ENCODE measurements around the gene GM2A.
"Not testable (repeated sequence)": the region's sequence is repeated elsewhere in the genome, so short reads cannot be mapped to it uniquely, and the experiment has no call there.

The GM2A gene

DNA sequence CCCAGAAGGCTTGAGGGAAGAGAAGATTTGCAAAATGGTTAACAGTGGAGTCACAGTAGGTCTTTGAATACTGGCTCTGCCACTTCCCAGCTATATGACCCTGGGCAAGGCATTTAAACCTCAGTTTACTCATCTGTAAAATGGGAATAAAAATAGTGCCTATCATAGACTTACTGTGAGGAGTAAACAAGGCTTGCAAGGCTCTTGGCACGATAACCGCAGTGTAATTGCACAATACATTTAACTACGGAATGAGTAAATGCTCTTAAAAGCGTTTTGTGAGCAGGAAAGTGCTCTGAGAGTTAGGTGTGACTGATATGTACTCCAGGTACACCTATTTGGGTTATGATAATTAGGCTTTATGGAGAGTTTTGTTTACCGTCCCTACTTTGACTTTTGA is 42.2 kb downstream of the GM2A start:
- DNase-seq, result no peak

DNA sequence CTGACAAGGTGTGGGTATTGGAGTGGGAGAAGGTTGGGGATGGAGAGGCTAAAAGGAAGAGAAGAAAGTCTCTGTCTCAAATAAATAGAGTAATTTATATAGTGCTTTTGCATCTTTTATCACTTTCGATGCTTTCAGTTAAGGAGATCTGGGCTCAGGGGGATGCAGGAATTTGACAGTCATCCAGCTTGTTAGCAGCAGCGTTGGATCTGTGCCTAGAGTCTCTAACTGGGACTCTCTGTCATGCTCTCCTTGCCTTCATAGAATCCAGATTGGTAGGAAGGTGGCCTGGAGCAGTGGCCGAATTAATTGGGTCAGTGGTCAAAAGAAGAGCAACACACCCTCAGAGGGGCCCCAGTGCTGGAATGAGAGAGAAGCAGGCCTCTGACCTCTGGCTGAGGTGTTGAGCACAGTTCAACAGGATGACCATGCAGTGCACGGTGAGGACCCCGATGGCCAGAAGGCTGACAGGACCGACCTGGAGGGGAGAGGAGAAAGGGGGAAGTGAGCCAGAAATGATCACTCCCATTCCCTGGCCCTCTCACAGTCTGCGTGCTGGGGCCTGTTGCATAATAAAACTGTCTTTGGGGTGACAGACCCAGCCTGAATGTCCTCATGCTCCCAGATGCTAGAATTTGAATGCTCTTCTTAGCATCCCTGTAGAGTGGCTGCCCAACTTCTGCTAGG is 42.9 kb downstream of the GM2A start:
- DNase-seq, result no peak

DNA sequence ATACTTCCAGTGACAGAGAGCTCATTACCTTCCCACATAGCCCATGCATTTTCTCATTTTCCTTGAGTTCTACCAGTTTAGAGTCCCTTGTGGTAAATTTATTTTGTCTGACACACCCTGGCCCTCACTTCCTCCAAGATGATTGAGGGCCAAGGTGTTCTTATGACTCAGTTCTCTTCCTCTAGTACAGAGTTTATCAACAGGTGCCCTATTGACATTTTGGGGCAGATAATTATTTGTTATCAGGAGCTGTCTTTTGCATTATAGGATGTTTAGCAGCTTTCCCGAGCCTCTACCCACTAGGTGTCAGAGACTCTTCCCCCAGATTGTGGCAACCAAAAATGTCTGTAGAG is 43.5 kb downstream of the GM2A start:
- no peak for DNase-seq

DNA sequence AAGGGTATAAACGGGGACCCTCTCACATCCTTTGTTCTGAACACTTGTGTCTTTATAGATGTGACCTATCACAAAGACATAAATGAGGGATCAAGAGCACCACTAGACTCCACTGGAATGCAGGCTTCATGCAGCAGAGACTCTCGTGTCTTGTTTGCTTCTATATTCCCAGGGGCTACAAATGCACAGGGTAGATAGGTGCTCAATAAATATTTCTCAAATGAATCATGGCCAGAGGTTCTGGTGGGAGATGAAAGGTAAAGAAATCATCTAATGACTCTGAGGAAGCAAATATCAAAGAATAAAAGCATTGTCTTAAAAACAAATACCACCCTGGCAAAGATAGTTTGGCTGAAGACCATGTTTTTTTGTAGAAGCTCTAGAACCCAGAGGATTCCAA is 44.0 kb downstream of the GM2A start:
- no peak for DNase-seq

DNA sequence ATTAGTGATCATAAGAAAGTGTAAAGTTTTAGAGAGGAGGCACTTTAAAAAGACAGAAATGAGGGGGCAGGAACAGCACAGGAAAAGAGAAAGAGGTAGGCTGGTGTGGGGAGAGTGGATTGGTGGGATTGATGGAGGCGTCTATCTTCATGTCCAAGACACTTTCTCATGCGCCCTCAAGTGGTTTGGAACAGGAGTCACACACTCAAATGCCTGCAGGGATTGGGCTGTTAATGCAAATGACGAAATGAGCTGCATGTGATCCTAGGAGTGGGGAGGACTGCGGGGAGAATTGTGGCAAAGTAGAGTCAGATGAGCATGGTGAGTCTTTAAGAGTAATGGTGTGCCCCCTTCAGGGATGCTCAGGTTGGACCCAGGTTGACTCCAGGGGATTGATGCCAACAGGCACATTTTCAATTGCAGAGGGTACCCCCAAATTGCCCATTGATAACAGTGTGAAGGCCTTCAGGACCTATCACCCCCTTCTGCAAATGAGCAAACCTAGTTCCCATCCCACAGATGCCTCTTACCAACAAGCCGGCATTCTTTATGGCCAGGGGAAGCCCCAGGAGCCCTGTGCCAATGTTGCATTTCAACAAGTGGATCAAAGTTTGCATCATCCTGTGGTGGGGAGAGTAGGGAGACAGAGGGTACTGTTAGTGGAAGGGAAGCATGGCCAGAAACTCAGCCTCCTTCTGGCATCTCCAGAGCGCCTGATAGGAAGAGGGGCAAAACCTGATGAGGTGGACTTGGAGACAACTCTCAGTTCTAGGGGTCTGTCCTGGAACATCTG is 45.3 kb downstream of the GM2A start:
- no peak for DNase-seq

DNA sequence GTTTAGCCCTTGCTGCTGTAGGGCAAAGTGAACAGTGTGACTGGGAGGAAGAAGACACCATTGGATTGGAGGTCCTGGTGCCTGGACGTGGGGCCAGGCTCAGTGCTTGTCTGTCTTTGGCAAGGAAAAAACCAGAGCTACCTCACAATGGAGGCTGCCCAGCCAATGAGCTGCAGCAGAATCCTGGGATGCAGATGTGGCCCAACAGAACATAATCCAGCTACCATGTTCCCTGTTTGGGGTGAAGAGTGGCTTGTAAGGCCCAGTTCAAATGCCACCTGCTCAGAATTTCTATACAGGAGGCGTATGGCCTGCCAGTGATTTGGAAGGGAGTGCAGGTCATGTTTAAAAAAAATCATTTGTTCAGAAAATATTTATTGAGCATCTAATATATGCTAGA is 50.7 kb downstream of the GM2A start, which contains the start of gene SLC36A3:
Gene SLC36A3, minus strand, starts transcription at position 101 of the 400 bp plus-strand sequence. CDS start 412 bp downstream, outside the sequence.
- DNase-seq, result no peak

DNA sequence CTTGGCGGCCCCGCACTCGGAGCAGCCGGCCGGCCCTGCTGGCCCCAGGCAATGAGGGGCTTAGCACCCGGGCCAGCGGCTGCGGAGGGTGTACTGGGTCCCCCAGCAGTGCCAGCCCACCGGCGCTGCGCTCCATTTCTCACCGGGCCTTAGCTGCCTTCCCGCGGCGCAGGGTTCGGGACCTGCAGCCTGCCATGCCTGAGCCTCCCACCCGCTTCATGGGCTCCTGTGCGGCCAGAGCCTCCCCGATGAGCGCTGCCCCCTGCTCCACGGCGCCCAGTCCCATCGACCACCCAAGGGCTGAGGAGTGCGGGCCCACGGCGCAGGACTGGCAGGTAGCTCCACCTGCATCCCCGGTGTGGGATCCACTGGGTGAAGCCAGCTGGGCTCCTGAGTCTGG is 56.3 kb downstream of the GM2A start:
- DNase-seq, result not testable (repeated sequence)

DNA sequence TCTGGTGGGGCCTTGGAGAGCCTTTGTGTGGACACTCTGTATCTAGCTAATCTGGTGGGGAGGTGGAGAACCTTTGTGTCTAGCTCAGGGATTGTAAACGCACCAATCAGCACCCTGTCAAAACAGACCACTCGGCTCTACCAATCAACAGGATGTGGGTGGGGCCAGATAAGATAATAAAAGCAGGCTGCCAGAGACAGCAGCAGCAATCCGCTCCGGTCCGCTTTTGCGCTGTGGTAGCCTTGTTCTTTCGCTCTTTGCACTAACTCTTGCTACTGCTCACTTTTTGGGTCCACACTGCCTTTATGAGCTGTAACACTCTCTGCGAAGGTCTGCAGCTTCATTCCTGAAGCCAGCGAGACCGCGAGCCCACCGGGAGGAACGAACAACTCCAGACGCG is 56.8 kb downstream of the GM2A start:
- DNase-seq, result not testable (repeated sequence)

DNA sequence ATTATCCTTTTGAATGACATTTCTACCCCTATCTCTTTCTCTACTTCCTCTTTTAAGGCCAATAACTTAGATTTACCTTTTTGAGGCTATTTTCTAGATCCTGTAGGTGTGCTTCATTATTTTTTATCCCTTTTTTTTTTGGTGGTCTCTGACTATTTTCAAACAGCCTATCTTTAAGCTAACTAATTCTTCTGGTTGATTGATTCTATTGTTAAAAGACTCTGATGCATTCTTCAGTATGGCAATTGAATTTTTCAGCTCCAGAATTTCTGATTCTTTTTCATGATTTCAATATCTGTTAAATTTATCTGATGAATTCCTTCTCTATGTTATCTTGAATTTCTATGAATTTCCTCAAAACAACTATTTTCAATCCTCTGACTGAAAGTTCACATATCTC is 57.9 kb downstream of the GM2A start:
- no peak for DNase-seq

DNA sequence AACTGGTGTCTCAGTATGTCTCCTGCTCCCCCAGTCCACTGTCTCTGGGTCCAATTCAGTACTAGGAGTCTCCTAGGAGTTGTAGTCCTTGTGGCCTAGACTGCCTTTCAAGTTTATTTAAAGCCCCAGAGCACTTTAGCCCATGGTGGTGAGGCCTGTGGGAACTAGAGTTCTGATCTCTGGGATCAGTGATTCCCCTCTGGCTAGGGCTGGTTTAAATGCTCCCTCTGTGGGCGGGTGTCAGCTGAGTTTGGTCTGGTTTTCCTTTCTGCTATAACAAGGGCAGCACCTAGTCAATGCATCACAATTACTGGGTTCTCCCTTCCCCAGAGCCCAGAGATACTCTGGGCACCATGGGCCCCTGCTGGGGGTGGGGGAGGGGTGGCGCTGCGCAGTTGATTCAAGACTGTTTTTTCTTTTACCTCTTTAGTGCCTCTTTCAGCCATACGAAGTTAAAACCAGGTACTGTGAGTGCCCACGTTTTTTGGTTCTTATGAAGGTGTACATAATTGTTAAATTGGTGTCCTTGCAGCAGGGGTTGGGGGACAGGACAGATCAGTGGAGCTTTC is 59.9 kb downstream of the GM2A start:
- no peak for DNase-seq

DNA sequence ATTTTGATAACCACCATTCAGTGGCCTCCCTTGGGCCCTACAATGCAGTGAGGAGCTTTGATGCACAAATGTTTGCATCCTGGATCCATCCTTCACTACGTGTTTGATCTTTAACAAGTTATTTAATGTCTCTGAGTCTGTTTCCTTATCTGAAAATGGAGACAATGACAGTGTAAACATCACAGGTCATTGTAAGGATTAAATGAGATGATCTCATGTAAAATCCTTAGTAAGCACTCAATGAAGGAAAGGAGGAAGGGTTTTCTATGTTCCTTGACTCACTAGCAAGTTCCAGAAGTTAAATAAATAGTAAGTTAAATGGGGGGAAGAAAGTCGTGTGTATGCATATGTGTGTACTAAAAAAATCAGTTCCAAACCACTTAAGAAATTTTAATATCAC is 60.4 kb downstream of the GM2A start:
- no peak for DNase-seq

DNA sequence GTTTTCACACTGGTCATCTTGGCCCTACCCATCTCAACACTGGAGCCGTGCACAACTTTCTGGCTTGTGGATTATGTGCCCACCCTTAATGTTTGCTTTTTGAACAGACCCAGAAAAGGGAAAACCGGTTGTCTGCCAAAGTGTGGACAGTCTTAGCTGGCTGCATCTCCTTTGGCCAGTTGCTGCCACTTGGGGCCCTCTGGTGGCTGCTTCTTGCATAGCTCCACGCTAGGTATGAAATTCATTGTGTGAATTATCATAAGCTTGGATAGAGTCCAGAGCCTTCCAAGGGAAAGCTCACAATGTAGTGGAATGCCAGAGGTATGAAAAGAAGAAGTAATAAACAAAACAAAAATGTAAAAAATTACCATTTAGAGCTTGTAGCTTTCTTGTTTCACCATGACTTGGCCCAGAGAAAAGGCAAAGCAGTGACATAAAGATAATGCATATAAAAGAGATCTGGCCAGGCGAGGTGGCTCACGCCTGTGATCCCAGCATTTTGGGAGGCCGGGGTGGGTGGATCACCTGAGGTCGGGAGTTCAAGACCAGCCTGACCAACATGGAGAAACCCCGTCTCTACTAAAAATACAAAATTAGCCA is 63.1 kb downstream of the GM2A start:
- peak; percentile 39 for DNase-seq

DNA sequence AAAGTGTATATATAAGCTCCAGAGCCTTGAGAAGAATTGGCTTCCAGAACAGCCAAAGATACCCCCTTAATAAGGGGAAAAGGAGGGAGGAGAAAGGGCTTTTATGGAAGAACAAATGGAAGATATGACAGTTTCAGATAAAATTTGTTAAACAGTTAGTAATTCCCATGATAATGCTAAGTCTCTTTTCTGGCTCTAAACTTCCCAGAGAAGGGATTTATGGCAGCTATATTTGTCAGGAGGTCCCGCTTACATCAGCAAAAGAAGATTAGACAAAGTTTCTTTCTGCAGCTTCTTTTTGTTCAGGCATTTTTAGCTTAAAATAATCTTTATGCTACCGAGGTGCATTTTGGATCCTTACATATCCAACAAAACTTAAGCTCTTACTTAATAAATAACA is 64.9 kb downstream of the GM2A start:
- no peak for DNase-seq

DNA sequence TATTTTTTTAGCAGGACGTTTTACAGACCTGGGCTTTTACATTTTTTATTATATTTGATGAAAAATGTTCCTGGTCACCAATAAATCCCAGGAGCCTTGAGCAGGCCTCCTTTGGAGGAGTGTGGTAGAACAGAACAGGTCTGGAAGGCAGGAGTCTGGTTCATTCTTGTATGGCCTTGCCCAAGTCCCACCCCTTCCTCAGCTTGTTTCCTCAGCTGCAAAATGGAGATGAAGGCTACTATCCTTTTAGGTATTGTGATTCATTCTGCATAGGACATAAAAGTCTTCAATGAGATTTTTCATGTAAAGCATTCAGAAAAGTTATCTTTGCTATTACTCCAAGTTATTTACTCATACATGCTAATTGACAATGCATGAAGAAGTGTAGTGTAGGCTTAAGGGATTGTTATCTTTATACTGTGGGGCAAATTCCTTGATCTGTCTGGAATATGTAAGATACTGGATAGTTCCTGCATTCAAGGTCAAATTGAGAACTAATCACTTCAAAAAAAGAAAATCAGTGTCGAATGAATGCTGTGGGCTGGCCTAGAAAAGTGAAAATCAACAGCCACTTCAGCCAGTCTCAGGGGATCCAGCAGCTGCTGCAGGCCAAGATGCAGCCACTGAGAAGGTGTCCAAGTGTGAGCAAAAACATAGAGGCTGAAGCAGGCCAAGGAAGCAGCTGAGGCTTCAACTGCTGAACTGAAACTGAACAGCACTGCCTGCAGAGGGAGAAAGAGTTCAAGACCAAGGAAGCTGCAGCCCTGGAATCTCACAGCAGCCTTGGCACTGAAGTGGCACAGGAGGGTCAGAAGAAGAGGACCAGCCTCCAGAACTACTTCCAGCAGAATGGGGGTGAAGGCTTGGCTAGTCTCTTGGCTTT is 66.1 kb downstream of the GM2A start:
- DNase-seq, result no peak
